ENCODE measurements around the gene PTHLH.

The PTHLH gene

DNA sequence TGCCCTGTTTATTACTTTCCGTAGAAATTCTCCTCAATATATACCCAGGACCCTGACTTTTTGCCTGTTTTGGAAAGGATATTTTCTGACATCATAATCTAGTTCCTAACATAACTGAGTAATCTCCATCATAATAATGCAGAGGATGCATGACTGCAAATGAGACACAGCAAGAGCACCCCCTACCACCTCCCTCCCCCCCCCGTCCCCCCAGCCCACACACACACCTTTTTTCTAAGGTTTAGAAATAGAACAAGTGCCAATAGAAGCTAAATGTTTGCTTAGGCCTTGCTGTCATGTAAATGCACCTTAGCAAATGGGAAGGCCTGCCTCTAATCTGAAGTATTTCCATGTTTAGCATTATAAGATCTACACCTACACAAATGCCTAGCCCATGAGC, at the start of gene PTHLH:
Gene PTHLH (minus strand): TSS at position 13 of the 400 bp plus-strand sequence. CDS start 3,239 bp downstream, outside the sequence.
- FAIRE-seq: no peak

DNA sequence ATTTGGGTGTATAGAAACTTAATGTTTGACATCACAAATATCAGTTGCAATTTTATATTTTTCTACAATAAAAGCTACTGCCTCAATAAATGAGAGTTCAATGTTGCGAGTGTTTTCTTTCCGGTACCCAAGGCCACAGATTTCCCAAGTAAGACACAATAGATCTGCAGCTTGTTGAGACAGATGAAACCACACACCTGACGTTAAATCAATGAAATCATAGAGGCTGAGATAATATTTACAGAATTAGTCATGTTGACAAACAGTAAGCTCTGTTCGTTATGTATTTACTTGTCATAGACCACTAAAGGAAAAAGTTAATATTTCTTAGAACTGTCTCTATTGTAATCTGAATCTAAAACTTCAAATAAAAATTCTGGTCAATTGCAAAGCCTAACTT, 49.2 kb upstream of the PTHLH start:
- FAIRE-seq: no peak

DNA sequence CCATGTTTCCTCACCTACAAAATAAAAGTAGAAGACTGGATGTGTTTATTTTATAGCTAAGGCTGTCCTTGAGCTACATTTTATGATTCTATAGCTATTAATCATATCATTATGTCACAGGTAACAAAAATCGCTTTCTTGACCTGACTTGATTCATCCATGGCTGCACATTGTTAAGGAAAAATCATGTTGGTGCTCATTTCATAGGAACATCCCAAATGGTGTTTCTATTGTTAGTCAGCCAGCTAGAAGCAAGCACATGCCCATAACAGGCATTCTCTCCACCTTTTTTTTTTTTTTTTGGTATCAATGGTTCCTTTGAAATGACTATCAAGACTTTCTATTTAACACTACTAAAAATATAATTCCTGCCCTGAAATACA, 45.3 kb upstream of the PTHLH start:
- FAIRE-seq: no peak

GRCh38 chr12:28017126-28017872, 44.8 kb upstream of the PTHLH start:
- FAIRE-seq: no peak

- no peak for FAIRE-seq
Observed at GRCh38 chr12:28015165-28015564, 42.6 kb upstream of the PTHLH start.

DNA sequence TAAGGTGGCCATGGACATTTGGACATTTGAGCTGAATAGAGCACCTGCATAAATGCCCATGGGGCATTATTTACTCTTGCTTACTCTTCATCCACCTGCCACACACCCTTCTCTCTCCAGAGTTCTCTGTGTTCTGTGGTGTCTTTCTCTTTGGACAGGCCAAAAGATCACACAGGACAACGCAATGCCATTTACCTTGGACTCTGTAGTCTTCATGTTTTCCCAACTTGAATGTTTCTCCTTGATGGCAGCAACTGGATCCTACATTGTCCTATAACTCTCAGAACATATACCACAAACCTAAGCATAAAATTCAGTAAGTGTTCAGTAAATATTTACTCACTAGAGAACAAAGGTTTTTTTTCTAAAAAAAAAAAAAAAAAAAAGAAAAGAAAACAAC, 41.7 kb upstream of the PTHLH start:
- no peak for FAIRE-seq

DNA sequence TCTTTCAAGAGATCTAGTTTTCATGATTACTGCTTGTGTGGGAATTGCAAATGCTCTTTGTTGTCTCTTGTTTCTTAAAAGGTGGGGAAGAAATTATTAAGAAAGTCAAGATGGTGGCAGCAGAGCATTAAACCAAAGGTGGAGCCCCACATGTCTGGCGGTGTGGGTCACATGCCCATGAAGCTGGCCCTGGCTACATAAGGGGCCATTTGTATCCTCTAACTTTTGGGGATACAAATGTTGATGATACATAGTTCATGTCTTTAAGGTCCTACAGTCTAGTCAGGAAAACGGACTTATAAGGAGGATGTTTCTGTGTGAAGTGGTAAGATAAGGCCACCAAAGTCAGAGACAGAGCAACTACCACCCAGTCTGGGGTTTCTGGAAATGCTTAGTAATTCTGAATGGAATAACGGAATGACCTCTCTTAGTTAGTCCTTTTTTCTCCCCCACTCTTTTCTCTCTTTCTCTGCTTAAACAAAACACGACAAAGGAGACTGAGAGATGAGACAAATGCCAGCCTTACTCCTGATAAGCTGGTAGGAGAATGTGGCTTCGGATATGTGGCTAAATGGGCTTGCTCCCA, 39.9 kb upstream of the PTHLH start:
- FAIRE-seq: no peak

GRCh38 chr12:28010036-28010435, 37.5 kb upstream of the PTHLH start:
- no peak for FAIRE-seq

DNA sequence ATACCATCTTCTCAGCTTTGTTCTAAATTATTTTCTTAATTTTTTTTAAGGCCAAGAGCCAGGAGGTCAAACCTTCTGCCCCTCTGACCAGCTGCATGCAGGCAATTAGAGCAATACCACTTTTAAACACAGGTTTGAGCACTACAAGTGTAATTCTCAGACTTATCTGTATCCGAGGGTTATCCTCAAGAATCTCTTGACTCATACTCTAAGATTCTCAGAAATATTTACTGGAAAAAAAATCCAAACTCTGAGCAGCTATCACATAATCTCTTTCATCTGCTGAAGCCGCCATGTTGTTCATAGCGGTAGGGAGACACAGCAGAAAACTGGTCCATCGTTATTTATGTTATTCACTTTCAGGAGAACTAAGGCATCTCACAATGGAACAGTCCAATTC, 27.4 kb upstream of the PTHLH start:
- FAIRE-seq: no peak

DNA sequence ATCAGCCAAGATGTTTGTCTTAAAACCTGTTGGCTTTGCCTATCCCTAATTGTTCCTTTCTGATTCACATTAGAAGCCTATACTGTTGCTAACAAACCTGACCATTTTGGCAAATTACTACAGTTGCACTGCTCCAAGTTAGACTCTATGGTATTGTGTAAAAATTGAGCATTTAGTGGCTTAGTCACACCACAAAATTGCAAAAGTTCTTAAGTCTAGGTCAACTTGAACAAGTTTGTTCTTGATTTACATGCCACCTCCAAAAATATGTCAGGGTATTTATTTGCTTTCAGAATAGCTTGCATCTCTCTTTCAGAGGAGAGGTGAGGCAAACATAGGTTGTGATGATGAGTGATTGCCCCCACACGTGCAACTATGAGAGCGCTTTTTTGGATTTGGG, 27.0 kb upstream of the PTHLH start:
- no peak for FAIRE-seq

- FAIRE-seq: no peak
Observed at GRCh38 chr12:27998658-27999057, 26.1 kb upstream of the PTHLH start.

- FAIRE-seq: no peak
Observed at GRCh38 chr12:27998170-27998569, 25.6 kb upstream of the PTHLH start.

DNA sequence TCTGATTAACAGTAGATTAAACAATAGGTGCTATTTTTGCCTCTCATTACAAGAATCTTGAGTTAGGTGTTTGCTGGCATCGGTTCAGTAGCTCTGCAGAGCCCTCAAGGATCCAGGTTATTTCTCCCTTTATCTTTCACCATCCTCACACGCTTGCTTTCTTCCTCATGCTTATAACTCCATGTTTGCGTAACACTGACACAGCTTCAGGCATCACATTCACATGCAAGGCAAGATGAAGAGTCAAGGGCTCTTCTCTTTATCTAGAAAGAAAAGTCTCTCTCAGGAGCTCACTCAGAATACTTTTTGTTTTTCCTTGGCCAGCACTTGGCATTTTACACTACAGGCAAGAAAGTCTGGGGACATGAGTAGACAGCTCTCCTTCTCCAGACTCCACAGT, 24.2 kb upstream of the PTHLH start:
- FAIRE-seq: no peak

GRCh38 chr12:27995406-27995805, 22.9 kb upstream of the PTHLH start:
- FAIRE-seq: no peak

GRCh38 chr12:27988594-27989233, 16.2 kb upstream of the PTHLH start:
- FAIRE-seq: no peak

GRCh38 chr12:27987331-27987730, 14.8 kb upstream of the PTHLH start:
- FAIRE-seq: no peak

GRCh38 chr12:27984275-27984674, 11.7 kb upstream of the PTHLH start:
- FAIRE-seq: no peak

GRCh38 chr12:27982951-27983350, 10.4 kb upstream of the PTHLH start:
- no peak for FAIRE-seq

DNA sequence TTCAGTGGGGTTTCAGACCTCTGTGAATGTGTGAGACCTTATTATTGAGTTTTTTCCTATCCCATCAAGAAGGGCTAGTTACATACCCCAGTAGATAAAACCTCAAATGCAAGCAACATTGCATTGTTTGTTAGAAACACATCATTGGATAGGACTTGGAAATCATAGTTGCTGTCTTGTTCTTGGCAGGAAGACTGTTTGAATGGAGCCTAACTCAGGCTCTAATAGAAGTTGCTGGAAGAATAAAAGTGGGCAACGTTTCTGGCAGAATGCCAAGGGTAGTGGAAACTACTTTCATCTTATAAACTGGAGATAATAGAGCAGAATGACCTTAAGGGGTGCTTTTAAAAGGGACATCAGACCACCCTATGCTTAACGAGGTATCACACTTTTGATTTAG, 9.9 kb upstream of the PTHLH start:
- no peak for FAIRE-seq

DNA sequence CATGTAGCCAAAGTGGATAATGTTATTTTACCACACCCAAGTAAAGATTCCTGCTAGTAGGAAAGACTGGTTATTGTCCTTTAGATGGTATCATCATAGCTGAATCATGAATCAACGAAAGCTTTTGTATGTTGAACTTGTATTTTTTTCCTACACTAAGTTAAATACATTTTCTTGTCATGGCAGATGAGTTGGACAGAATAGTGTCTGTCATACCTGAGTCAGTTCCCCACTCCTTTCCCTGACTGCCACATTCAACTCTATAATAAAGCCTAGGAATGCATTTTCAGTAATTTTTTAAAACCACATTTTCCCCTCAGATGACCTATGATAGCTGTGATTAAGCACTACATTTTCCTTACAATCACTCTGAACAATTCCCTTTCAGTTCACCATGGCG, 9.3 kb upstream of the PTHLH start:
- no peak for FAIRE-seq

DNA sequence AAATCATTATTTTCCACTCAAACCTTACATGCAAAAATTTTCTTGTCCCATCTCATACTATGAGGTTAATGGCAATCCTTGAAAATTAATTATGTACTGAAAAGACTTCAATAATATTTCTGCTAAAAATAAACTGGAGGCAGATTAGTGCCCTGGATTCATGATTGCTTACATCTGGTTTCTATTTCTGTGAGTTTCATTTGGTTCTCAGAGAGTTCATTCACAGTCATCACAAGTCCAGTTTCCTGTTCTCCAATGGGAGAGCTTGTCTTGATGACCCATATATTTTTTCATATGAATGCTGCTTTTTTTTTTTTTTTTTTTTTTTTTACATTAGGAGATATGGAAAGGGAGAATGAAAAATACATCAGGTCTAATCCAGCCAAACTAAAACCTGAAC, 6.6 kb upstream of the PTHLH start:
- FAIRE-seq: no peak

GRCh38 chr12:27975222-27976136, 2.9 kb upstream of the PTHLH start:
- no peak for FAIRE-seq

GRCh38 chr12:27974735-27975221, 2.2 kb upstream of the PTHLH start:
- FAIRE-seq: no peak

All from G401.6 (cell line).